ENCODE data around the gene PPP1R8.

GRCh38 chr1:27872059-27872801 is 41.6 kb downstream of the PPP1R8 start, which contains the start of gene THEMIS2:
- TF ChIP-seq POLR2AphosphoS5 (IDR thresholded peaks at IDR 0.05), result no peak
- TF ChIP-seq CTCF (IDR thresholded peaks at IDR 0.05), result no peak
- TF ChIP-seq EP300 (IDR thresholded peaks at IDR 0.05), result no peak

Measured in suprapubic skin (tissue), 4 donors.